ENCODE data around the gene TUBG2.
"Not testable (repeated sequence)": the region's sequence is repeated elsewhere in the genome, so short reads cannot be mapped to it uniquely, and the experiment has no call there.

The TUBG2 gene

DNA sequence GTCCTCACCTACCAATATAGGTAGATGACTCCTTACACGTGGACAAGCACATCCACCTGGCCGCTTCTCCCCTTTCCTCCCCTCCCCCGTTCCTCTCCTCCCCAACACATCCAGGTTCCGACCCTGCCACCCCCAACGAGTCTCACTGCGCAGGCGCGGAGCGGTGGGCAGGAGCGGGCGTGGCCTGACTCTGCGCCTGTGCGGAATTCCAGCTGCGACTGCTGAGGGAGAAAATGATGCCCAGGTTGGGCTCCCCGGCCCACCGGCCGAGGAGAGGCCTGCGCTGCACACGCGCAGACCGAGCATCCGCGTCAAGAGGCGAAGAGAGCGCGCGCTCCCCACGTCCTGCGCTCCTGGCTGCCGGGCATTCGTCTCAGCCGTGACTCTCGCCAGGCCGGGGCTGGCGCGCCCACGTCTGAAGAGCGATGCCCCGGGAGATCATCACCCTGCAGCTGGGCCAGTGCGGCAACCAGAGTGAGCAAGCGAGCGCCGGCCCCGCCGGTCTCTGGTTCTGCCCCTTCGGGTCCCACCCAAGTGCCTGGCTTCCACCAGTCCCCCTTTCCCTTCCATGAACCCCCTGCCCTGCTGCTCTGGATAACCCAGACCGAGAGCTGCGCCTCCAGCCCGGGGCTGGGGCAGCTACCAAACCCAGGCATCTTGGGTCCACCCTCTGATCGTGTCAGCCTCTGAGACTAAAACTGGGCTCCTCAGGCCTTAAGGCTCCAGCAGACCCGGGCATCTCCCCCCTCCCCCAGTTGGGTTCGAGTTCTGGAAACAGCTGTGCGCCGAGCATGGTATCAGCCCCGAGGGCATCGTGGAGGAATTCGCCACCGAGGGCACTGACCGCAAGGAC lies at the start of gene TUBG2:
Gene TUBG2 (plus strand): TSS at position 206 of the 853 bp plus-strand sequence. CDS start 220 bp downstream, at position 426.
- Histone ChIP-seq H3K4me1 (ENCODE audit: control insufficient read depth, insufficient read depth, low read length) (peaks cover 17% of the 10 kb centered on the region), H3K9ac (ENCODE audit: low read length) (peak within 1 kb of the TSS; percentile 77), H3K36me3 (ENCODE audit: control insufficient read depth, insufficient read depth, low read length) (peaks cover 31% of the 10 kb centered on the region), H3K9me3 (ENCODE audit: control insufficient read depth, insufficient read depth, low read depth, low read length) (no peaks in the 10 kb centered on the region), H3K27ac (ENCODE audit: low read depth, low read length) (no peak within 1 kb of the TSS), H3K27me3 (ENCODE audit: control insufficient read depth, insufficient read depth, low read length) (no peaks in the 10 kb centered on the region), H3K4me3 (ENCODE audit: low read depth, low read length) (peak within 1 kb of the TSS; percentile 77)

DNA sequence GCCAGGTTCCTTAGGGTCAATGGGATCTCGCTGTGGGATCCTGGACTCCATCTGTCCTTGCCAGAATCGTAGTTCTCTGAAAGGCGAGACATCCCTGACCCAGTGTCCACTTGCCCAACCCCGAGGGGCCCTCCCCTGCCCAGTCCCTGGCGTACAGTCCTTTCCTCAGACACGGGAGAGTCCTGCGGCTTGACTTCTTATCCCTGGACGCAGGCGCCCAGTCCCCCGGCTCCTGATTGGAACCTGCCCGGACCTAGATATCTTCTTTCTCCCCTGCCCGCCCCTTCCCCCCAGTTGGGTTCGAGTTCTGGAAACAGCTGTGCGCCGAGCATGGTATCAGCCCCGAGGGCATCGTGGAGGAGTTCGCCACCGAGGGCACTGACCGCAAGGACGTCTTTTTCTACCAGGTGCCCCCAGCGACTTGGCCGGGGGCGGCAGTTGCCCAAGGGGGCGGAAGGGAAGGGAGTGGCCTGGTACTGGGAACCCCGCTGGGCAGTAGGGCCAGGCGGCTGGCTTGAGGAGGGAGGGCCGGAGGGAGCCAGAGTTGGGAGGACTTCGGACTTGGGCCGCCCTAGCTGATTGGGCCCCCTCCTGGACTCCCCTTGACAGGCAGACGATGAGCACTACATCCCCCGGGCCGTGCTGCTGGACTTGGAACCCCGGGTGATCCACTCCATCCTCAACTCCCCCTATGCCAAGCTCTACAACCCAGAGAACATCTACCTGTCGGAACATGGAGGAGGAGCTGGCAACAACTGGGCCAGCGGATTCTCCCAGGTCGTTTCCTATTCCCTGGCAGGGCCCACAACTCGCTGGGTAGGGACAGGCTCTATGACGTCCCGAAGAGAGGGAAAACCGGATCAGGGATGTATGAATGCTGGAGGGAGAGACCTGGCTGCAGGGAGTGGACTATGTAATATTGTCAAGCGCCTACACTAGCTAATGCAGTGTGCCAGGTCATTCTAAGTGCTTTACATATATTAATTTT lies 49.0 kb upstream of the TUBG2 start:
- H3K9me3 ChIP-seq (ENCODE audit: control insufficient read depth, insufficient read depth, low read depth, low read length); H3K27me3 ChIP-seq (ENCODE audit: control insufficient read depth, insufficient read depth, low read length); H3K4me1 ChIP-seq (ENCODE audit: control insufficient read depth, insufficient read depth, low read length): not testable (repeated sequence)
- H3K9ac ChIP-seq (ENCODE audit: low read length) = peak overlapping the region; percentile 81
- peak overlapping the region; percentile 21; the same call in 1 of the 2 replicates for H3K27ac ChIP-seq (ENCODE audit: low read depth, low read length)
- H3K36me3 ChIP-seq (ENCODE audit: control insufficient read depth, insufficient read depth, low read length) = peaks cover 38% of the 10 kb centered on the region
- H3K4me3 ChIP-seq (ENCODE audit: low read depth, low read length) = peak overlapping the region; percentile 83

DNA sequence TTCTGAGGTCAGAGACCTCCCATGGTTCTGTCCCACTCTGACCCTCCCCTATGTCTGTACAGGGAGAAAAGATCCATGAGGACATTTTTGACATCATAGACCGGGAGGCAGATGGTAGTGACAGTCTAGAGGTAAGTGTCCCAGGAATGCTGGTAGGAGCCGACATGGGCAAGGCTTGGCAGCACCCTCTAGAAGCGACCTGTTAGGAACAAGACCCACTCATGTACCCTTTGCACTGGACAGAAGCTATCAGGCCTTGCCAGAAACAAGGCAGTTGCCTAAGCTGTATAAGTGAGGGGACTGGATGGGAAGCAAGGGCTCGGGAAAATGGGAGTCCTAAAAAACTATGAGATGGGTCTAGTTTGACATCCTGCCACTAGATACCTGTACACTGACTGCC lies 47.1 kb upstream of the TUBG2 start:
- H3K9ac ChIP-seq (ENCODE audit: low read length) = no peak overlapping the region
- H3K4me3 ChIP-seq (ENCODE audit: low read depth, low read length) = no peak overlapping the region
- H3K9me3 ChIP-seq (ENCODE audit: control insufficient read depth, insufficient read depth, low read depth, low read length) = no peaks in the 10 kb centered on the region
- peaks cover 48% of the 10 kb centered on the region for H3K36me3 ChIP-seq (ENCODE audit: control insufficient read depth, insufficient read depth, low read length)
- H3K4me1 ChIP-seq (ENCODE audit: control insufficient read depth, insufficient read depth, low read length) = peaks cover 6% of the 10 kb centered on the region; the same call in 1 of the 2 replicates
- no peak overlapping the region for H3K27ac ChIP-seq (ENCODE audit: low read depth, low read length)
- no peaks in the 10 kb centered on the region for H3K27me3 ChIP-seq (ENCODE audit: control insufficient read depth, insufficient read depth, low read length)

DNA sequence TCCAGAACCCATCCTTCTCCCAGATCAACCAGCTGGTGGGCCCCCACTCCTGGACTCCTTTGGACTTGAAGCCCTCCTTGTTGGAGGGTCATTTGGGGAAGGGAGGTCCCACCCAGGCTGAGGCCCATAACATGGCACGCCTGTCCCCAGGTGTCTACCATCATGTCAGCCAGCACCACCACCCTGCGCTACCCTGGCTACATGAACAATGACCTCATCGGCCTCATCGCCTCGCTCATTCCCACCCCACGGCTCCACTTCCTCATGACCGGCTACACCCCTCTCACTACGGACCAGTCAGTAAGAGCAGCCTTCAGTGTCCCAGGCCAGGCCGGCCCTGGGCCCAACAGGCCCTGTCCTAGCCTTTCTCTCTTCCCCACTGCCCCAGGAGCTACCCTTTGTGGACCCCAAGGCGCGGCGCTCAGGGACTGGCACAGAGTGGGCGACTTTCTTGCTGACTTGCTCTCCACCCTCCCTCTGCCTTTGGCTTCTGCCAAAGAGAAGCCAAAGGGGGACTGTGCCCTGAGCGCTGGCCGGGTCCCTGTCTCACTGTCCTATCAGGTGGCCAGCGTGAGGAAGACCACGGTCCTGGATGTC lies 45.3 kb upstream of the TUBG2 start:
- Histone ChIP-seq H3K4me3 (ENCODE audit: low read depth, low read length) (no peak overlapping the region), H3K36me3 (ENCODE audit: control insufficient read depth, insufficient read depth, low read length) (peaks cover 48% of the 10 kb centered on the region), H3K9me3 (ENCODE audit: control insufficient read depth, insufficient read depth, low read depth, low read length) (no peaks in the 10 kb centered on the region), H3K9ac (ENCODE audit: low read length) (no peak overlapping the region), H3K27ac (ENCODE audit: low read depth, low read length) (no peak overlapping the region), H3K27me3 (ENCODE audit: control insufficient read depth, insufficient read depth, low read length) (no peaks in the 10 kb centered on the region), H3K4me1 (ENCODE audit: control insufficient read depth, insufficient read depth, low read length) (peaks cover 8% of the 10 kb centered on the region)

DNA sequence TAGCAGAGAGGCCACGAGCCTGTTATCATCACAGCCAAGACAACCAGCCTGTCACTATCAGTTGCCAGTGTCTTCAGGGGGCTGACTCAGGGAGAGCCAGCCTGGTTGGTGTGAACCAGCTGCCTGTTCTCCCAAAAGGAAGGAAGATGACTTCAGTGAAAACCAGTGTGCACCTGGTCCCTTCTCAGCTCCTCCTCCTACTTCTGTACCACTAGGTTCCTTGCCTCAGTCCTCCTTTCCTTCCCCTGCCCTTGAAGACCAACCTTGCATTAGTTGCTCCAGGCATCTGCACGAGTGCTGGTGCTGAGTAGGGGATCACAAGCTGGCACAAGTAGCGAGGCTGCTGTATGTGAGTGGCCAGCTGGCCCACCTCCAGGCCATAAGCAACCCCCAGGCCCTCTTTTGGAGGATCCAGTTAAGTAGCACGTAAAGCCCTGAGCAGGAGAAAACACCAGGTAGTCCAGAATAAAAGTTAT lies 41.1 kb upstream of the TUBG2 start:
- no peak overlapping the region for H3K27ac ChIP-seq (ENCODE audit: low read depth, low read length)
- H3K36me3 ChIP-seq (ENCODE audit: control insufficient read depth, insufficient read depth, low read length) = peaks cover 32% of the 10 kb centered on the region
- H3K27me3 ChIP-seq (ENCODE audit: control insufficient read depth, insufficient read depth, low read length) = no peaks in the 10 kb centered on the region
- H3K9me3 ChIP-seq (ENCODE audit: control insufficient read depth, insufficient read depth, low read depth, low read length) = no peaks in the 10 kb centered on the region
- H3K9ac ChIP-seq (ENCODE audit: low read length) = no peak overlapping the region
- peaks cover 6% of the 10 kb centered on the region for H3K4me1 ChIP-seq (ENCODE audit: control insufficient read depth, insufficient read depth, low read length)
- no peak overlapping the region for H3K4me3 ChIP-seq (ENCODE audit: low read depth, low read length)

DNA sequence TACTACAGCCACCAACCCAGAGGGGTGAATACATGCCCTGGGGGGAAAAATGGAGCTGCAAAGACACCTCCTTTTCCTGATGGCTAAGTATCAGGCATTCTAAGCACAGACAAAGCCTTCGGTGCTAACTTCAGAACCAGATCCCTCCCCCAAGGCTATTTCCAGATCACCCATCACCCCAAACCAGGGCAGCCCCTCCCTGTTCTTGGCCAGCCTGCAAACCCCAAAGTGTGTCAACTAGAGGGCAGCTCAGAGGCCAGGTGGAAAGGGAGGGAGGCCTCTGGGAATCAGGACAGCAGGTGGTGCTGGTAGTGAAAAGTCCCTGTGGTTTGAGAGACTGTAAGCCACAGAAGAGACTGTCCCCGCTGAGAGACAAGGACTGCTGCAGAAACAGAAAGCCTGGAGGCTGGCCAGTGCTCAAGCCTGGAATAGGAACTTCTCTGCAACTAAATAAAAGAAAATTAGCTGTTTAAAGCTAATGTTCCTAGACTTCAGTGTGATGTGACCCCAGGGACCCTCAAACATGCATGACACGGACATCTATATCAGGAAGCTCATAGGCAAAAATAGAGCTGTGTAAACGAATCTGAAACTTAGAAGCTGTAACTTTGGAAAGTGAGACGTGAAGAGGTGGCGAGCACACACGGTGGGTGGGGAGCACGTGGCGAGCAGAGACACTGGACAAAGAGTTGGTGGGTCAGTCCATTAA lies 40.5 kb upstream of the TUBG2 start:
- H3K27me3 ChIP-seq (ENCODE audit: control insufficient read depth, insufficient read depth, low read length) = no peaks in the 10 kb centered on the region
- H3K9ac ChIP-seq (ENCODE audit: low read length) = no peak overlapping the region
- peaks cover 6% of the 10 kb centered on the region for H3K4me1 ChIP-seq (ENCODE audit: control insufficient read depth, insufficient read depth, low read length)
- no peak overlapping the region for H3K27ac ChIP-seq (ENCODE audit: low read depth, low read length)
- no peaks in the 10 kb centered on the region for H3K9me3 ChIP-seq (ENCODE audit: control insufficient read depth, insufficient read depth, low read depth, low read length)
- H3K4me3 ChIP-seq (ENCODE audit: low read depth, low read length) = no peak overlapping the region
- H3K36me3 ChIP-seq (ENCODE audit: control insufficient read depth, insufficient read depth, low read length) = peaks cover 26% of the 10 kb centered on the region

DNA sequence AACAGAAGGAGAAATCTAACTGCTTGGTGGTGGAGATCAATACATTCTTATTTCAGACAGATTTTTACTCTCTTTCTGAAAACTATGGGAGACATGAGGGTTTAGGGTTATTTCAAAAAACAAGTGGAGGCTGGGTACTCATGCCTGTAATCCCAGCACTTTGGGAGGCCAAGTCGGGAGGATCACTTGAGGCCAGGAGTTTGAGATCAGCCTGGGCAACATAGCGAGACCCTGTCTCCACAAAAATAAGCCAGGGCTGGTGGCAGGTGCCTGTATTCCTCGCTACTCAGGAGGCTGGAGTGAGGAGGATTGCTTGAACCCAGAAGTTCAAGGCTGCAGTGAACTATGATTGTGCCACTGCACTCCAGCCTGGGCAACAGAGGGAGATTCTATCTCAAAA lies 37.1 kb upstream of the TUBG2 start:
- not testable (repeated sequence) for H3K36me3 ChIP-seq (ENCODE audit: control insufficient read depth, insufficient read depth, low read length); H3K27ac ChIP-seq (ENCODE audit: low read depth, low read length); H3K4me3 ChIP-seq (ENCODE audit: low read depth, low read length); H3K9ac ChIP-seq (ENCODE audit: low read length); H3K4me1 ChIP-seq (ENCODE audit: control insufficient read depth, insufficient read depth, low read length); H3K27me3 ChIP-seq (ENCODE audit: control insufficient read depth, insufficient read depth, low read length); H3K9me3 ChIP-seq (ENCODE audit: control insufficient read depth, insufficient read depth, low read depth, low read length)

DNA sequence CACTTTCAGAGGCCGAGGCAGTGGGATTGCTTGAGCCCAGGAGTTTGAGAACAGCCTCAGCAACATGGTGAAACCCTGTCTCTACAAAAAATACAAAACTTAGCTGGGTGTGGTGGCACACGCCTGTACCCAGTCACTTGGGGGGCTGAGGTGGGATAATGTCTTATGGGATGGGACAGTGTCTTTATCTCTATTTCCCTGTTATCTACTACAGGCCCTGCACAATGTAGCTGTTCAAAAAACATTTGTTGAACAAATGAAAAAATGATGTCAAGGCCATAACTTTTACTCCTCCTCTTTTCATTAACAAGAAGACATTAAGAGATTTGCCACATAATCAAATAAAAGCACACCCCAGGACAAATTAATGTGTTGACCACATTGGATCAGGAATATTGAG lies 35.8 kb upstream of the TUBG2 start:
- Histone ChIP-seq H3K27me3 (ENCODE audit: control insufficient read depth, insufficient read depth, low read length) (no peaks in the 10 kb centered on the region), H3K4me1 (ENCODE audit: control insufficient read depth, insufficient read depth, low read length) (peaks cover 6% of the 10 kb centered on the region), H3K36me3 (ENCODE audit: control insufficient read depth, insufficient read depth, low read length) (no peaks in the 10 kb centered on the region), H3K4me3 (ENCODE audit: low read depth, low read length) (no peak overlapping the region), H3K27ac (ENCODE audit: low read depth, low read length) (no peak overlapping the region), H3K9ac (ENCODE audit: low read length) (no peak overlapping the region), H3K9me3 (ENCODE audit: control insufficient read depth, insufficient read depth, low read depth, low read length) (no peaks in the 10 kb centered on the region)

DNA sequence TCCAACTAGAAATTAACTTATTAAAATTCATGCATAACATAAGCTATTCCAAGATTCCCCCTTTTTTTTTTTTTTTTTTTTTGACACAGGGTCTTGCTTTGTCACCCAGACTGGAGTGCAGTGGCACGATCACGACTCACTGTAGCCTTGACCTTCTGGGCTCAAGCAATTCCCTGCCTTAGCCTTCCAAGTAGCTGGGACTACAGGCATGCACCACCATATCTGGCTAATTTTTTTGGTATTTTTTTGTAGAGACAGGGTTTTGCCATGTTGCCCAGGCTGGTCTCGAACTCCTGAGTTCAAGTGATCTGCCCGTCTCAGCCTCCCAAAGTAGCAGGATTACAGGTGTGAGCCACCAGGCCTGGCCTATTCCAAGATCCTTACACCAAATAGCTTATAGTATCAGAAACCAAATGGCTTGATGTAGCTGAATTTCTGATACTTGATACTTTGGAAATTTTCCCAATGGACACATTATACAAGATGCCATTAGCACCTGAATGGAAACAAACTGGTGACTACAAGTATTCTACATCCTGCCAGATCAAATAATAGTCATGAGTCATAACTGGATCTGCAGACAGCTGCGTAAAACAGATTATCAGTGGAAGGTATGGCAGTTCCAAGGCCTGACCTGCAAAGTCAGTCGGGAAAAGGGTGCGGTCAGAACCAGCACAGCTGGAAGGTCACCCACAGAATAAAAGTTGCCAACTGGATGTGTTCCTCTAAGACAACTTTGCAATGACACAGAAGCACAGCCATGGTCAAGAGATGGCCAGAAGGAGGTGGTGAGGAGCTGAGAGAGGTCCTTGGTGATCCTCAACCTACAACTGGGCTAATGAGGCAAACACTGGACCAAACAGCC lies 35.1 kb upstream of the TUBG2 start:
- no peak overlapping the region for H3K4me3 ChIP-seq (ENCODE audit: low read depth, low read length)
- no peaks in the 10 kb centered on the region for H3K9me3 ChIP-seq (ENCODE audit: control insufficient read depth, insufficient read depth, low read depth, low read length)
- H3K4me1 ChIP-seq (ENCODE audit: control insufficient read depth, insufficient read depth, low read length) = no peaks in the 10 kb centered on the region
- H3K36me3 ChIP-seq (ENCODE audit: control insufficient read depth, insufficient read depth, low read length) = no peaks in the 10 kb centered on the region
- no peak overlapping the region for H3K9ac ChIP-seq (ENCODE audit: low read length)
- H3K27ac ChIP-seq (ENCODE audit: low read depth, low read length) = no peak overlapping the region
- H3K27me3 ChIP-seq (ENCODE audit: control insufficient read depth, insufficient read depth, low read length) = no peaks in the 10 kb centered on the region

All from HUES6 (cell line).